KMS-11 (cell line): Measurements from ENCODE around the gene LORICRIN.
A peak's percentile ranks its signal among the peaks of the same experiment; 100 is the strongest.

Experiments
- H2AFZ ChIP-seq: fragments of 200-600 bp; sonication (generic); 2 replicates; pipeline ENCODE4 v1.6.1; 2016; ENCODE audit warnings: antibody characterized with exemption, mixed run types, low read depth
- H3K27ac ChIP-seq: fragments of 200-600 bp; sonication (generic); 2 replicates; pipeline ENCODE4 v1.6.1; 2016; ENCODE audit warnings: mild to moderate bottlenecking, mixed run types
- H3K27me3 ChIP-seq: fragments of 200-600 bp; sonication (generic); 2 replicates; pipeline ENCODE4 v1.6.1; 2017; ENCODE audit warnings: mild to moderate bottlenecking, low read depth, mixed run types, moderate library complexity; ENCODE audit not compliant: insufficient read depth
- H3K36me3 ChIP-seq: fragments of 200-600 bp; sonication (generic); 2 replicates; pipeline ENCODE4 v1.6.1; 2017; ENCODE audit warnings: mild to moderate bottlenecking, mixed run types; ENCODE audit not compliant: insufficient read depth
- H3K4me1 ChIP-seq: fragments of 200-600 bp; sonication (generic); 2 replicates; pipeline ENCODE4 v1.6.1; 2016; ENCODE audit warnings: mild to moderate bottlenecking, low read depth, mixed run types; ENCODE audit not compliant: poor library complexity, severe bottlenecking
- H3K4me2 ChIP-seq: fragments of 200-600 bp; sonication (generic); 2 replicates; pipeline ENCODE4 v1.7.0; 2016; ENCODE audit warnings: mild to moderate bottlenecking, mixed run types
- H3K4me3 ChIP-seq: fragments of 200-600 bp; sonication (generic); IDR thresholded peaks from 2 replicates; pipeline ENCODE4 v1.6.1; 2017; ENCODE audit warnings: low read depth, low read length, mixed read lengths; ENCODE audit not compliant: insufficient read depth
- H3K79me2 ChIP-seq: fragments of 200-600 bp; sonication (generic); 2 replicates; pipeline ENCODE4 v1.6.1; 2016; ENCODE audit warnings: low read depth, mixed run types; ENCODE audit not compliant: insufficient read depth
- H3K9ac ChIP-seq: fragments of 200-600 bp; sonication (generic); 2 replicates; pipeline ENCODE4 v1.6.1; 2016; ENCODE audit warnings: mild to moderate bottlenecking, mixed run types
- H4K20me1 ChIP-seq: fragments of 200-600 bp; sonication (generic); 2 replicates; pipeline ENCODE4 v1.6.1; 2016; ENCODE audit warnings: mild to moderate bottlenecking, mixed run types; ENCODE audit not compliant: insufficient read depth
- TF ChIP-seq, protein P1 (sequence below): fragments of 200-600 bp; sonication (generic); conservative IDR thresholded peaks from 2 replicates; pipeline ENCODE4 v1.6.1; 2017; ENCODE audit warnings: low read depth, mild to moderate bottlenecking, antibody characterized with exemption, low read length, moderate library complexity, mixed read lengths

LORICRIN gene

DNA sequence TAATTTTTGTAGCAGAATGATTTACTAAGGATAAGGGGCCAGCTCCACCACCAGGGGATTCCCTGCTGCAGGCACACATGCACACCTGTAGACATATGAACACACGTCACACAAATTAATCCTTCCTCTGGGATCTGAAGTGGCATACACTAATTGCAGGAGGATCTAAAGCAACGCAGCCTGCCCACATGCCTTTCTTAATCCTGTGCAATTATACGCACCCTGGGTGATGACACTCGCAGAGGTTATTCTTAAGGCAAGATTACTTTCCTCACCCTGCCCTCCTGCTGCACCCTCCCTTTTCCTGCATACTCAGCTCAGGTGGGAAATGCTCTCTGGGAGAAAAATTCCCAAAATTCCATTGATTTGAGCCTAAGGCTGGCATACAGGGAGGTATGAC, 7.5 kb upstream of the LORICRIN start:
- Histone ChIP-seq H3K27ac (no peak overlapping the region), H3K9ac (no peak overlapping the region), H3K27me3 (no peaks in the 10 kb centered on the region), H4K20me1 (no peaks in the 10 kb centered on the region), H3K4me2 (no peak overlapping the region), H2AFZ (no peak overlapping the region), H3K4me1 (peaks cover 9% of the 10 kb centered on the region), H3K36me3 (no peaks in the 10 kb centered on the region), H3K4me3 (no peak overlapping the region), H3K79me2 (no peaks in the 10 kb centered on the region)
- TF ChIP-seq, protein P1, sequence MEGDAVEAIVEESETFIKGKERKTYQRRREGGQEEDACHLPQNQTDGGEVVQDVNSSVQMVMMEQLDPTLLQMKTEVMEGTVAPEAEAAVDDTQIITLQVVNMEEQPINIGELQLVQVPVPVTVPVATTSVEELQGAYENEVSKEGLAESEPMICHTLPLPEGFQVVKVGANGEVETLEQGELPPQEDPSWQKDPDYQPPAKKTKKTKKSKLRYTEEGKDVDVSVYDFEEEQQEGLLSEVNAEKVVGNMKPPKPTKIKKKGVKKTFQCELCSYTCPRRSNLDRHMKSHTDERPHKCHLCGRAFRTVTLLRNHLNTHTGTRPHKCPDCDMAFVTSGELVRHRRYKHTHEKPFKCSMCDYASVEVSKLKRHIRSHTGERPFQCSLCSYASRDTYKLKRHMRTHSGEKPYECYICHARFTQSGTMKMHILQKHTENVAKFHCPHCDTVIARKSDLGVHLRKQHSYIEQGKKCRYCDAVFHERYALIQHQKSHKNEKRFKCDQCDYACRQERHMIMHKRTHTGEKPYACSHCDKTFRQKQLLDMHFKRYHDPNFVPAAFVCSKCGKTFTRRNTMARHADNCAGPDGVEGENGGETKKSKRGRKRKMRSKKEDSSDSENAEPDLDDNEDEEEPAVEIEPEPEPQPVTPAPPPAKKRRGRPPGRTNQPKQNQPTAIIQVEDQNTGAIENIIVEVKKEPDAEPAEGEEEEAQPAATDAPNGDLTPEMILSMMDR: no peak

DNA sequence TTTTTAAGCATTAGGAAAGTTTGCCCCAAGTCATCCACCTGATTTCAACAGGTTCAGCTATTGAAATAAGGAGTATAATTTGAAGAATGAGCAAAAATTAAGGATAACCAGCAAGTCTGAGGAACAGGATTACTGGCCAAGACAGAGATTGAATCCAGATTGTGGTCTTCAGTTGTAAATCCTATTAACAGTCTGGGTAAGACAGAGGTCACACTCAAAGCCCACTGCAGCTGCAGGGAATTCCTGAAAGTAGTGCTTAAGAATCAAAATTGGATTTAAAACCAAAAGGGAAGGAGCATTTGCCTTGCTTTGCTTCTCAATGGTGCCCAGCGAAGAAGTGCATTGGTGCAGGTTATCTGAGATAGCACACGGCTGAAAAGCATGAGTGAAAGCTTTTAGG, 6.4 kb upstream of the LORICRIN start:
- Histone ChIP-seq H3K4me2 (peak overlapping the region; percentile 13; the same call in 1 of the 2 replicates), H3K79me2 (no peaks in the 10 kb centered on the region), H3K4me1 (peaks cover 9% of the 10 kb centered on the region), H4K20me1 (no peaks in the 10 kb centered on the region), H3K4me3 (peak overlapping the region; percentile 46), H2AFZ (peak overlapping the region; percentile 50), H3K27ac (no peak overlapping the region), H3K9ac (no peak overlapping the region), H3K36me3 (no peaks in the 10 kb centered on the region), H3K27me3 (no peaks in the 10 kb centered on the region)
- TF ChIP-seq, protein P1: no peak

DNA sequence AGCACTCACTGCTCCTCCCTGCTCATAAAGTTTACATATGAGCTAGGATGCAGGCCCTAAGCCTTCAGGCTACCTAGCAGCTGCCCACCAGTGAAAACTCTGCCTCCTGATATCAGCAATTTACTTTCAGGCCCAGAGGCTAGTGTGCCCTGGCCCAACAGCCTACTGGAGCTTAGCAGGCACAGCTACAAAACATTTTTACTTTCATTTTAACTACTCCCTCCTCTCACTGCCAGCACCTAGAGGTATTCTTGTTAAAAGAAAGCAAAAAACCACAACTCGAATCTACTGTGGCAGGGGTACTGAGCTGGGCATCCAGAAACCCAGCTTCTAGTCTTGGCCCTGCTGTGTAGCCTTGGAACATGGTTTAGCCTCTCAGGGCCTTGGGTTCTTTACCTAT, 5.8 kb upstream of the LORICRIN start:
- Histone ChIP-seq H3K9ac (no peak overlapping the region; the same call in 1 of the 2 replicates), H3K4me1 (peaks cover 9% of the 10 kb centered on the region), H3K79me2 (no peaks in the 10 kb centered on the region), H3K27ac (peak overlapping the region; percentile 6; the same call in 1 of the 2 replicates), H4K20me1 (no peaks in the 10 kb centered on the region), H3K4me3 (peak overlapping the region; percentile 46), H2AFZ (peak overlapping the region; percentile 50), H3K27me3 (no peaks in the 10 kb centered on the region), H3K36me3 (no peaks in the 10 kb centered on the region), H3K4me2 (peak overlapping the region; percentile 13)
- TF ChIP-seq, protein P1: no peak

DNA sequence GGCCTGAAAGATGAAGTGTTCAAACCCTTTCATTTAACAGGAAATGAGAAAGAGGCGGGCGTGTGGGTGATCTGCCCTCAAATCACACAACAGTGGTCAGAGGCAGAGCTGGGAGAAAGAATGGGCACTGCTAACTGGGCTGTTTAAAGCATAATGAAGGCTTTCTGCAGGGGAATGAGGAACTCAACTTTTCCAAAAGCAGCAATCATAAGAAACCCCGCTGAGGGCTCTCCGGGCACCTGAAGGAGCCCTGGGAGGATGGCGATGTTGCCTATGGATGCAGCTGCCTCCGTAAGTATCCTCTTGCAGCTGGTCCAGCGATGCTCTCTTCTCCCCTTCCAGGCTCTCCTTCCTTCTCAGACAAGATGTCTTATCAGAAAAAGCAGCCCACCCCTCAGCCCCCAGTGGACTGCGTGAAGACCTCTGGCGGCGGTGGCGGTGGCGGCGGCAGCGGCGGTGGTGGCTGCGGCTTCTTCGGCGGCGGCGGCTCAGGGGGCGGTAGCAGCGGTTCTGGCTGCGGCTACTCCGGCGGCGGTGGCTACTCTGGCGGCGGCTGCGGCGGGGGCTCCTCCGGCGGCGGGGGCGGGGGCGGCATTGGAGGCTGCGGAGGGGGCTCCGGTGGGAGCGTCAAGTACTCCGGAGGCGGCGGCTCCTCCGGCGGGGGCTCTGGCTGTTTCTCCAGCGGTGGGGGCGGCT, 1.2 kb downstream of the LORICRIN start:
- Histone ChIP-seq H3K4me3 (no peak overlapping the region), H3K27ac (no peak overlapping the region), H3K79me2 (no peaks in the 10 kb centered on the region), H3K4me1 (peaks cover 25% of the 10 kb centered on the region), H3K4me2 (no peak overlapping the region; the same call in 1 of the 2 replicates), H3K9ac (no peak overlapping the region), H4K20me1 (no peaks in the 10 kb centered on the region), H3K36me3 (no peaks in the 10 kb centered on the region), H3K27me3 (peaks cover 10% of the 10 kb centered on the region; the same call in 1 of the 2 replicates), H2AFZ (no peak overlapping the region)
- TF ChIP-seq, protein P1: no peak
